ENCODE data around the gene IGF2BP2.

IGF2BP2 gene

DNA sequence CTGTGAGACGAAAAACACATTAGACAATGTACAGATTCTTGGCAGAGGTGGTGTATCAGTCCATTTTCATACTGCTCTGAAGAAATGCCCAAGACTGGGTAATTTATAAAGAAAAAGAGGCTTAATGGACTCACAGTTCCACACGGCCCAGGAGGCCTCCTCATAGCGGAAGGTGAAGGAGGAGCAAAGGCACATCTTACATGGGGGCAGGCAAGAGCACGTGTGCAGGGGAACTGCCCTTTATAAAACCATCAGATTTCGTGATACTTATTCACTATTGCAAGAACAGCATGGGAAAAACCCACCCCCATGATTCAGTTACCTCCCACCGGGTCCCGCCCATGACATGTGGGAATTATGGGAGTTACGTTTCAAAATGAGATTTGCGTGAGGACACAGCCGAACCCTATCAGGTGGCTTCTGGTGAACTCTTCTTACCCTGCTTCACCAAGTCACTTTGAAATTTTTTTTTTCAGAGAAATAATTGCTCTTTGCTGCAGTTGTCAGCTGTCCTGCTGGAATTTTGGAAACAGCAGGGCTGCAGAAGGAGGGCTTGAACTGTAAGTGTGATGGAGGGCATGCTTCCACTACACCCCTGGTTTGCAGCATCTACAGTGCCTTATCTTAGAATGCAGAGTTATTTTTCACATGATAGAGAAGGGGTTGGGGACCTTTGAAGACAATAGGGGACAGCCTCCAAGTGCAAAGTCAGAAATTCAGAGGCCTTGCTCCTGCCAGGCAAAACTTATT lies 2.9 kb upstream of the IGF2BP2 start:
- no peak for DNase-seq (ENCODE audit: low read depth)
- TF ChIP-seq, protein P1, sequence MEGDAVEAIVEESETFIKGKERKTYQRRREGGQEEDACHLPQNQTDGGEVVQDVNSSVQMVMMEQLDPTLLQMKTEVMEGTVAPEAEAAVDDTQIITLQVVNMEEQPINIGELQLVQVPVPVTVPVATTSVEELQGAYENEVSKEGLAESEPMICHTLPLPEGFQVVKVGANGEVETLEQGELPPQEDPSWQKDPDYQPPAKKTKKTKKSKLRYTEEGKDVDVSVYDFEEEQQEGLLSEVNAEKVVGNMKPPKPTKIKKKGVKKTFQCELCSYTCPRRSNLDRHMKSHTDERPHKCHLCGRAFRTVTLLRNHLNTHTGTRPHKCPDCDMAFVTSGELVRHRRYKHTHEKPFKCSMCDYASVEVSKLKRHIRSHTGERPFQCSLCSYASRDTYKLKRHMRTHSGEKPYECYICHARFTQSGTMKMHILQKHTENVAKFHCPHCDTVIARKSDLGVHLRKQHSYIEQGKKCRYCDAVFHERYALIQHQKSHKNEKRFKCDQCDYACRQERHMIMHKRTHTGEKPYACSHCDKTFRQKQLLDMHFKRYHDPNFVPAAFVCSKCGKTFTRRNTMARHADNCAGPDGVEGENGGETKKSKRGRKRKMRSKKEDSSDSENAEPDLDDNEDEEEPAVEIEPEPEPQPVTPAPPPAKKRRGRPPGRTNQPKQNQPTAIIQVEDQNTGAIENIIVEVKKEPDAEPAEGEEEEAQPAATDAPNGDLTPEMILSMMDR (IDR thresholded peaks at IDR 0.05; ENCODE audit: low read length, missing control alignments): no peak

GRCh38 chr3:185825639-185826481 lies 1.0 kb upstream of the IGF2BP2 start:
- peak overlapping the region; percentile 87 for H3K4me3 ChIP-seq (replicated peaks; ENCODE audit: low read depth, low read length)
- DNase-seq (ENCODE audit: low read depth): peak; percentile 68
- TF ChIP-seq, protein P1 (IDR thresholded peaks at IDR 0.05; ENCODE audit: low read length, missing control alignments): no peak

More for the DNA sequence above, 2.9 kb upstream of the IGF2BP2 start:
- no peak overlapping the region for H3K4me3 ChIP-seq (replicated peaks; ENCODE audit: low read depth, low read length)

DNA sequence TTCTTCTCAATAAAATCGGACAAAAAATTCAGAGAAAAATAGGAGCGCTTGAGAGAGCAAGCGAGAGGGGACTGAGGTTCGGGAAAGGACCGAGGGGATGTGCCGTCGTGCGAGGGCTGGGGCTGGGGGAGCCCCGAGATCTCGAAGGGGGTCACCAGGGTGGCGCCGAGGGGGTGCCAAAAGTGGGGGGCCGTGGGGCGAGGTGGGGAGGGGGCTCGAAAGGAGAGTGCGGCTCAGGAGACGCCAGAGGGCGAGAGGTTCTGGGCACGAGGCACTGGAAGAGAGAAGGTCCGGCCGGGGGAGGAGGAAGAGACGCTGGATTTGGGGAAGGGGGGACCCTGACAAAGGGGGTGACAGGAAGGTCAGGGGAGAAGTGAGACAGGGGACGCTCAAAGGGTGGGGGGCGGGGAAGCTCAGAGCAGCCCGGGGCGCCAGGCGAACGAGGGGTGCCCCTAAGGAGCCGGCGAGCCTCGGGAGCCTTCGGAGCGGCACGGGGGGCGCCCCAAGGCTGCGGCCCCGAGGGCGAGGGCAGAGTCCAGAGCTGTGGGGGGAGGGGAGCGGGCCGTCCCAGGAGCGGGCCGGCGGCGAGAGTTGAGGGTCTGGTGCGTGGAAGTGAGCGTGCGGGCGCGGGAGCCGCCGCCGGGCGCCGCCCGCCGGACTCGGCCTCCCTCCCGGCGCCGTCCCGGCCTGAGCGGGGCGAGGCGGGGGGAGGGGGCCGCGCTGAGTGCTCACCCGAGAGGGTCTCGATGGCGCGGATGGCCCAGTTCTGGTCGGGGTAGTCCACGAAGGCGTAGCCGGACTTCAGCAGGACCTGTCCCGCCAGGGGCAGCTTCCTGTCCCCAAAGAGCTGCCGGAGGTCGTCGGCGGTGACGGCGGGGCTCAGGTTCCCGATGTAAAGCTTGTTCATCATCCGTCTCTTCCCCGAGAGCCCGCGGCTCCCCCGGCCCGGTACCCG lies 514 bp downstream of the IGF2BP2 start:
- DNase-seq (ENCODE audit: low read depth): no peak
- TF ChIP-seq, protein P1 (IDR thresholded peaks at IDR 0.05; ENCODE audit: low read length, missing control alignments): no peak
- H3K4me3 ChIP-seq (replicated peaks; ENCODE audit: low read depth, low read length): peak overlapping the region; percentile 87

DNA sequence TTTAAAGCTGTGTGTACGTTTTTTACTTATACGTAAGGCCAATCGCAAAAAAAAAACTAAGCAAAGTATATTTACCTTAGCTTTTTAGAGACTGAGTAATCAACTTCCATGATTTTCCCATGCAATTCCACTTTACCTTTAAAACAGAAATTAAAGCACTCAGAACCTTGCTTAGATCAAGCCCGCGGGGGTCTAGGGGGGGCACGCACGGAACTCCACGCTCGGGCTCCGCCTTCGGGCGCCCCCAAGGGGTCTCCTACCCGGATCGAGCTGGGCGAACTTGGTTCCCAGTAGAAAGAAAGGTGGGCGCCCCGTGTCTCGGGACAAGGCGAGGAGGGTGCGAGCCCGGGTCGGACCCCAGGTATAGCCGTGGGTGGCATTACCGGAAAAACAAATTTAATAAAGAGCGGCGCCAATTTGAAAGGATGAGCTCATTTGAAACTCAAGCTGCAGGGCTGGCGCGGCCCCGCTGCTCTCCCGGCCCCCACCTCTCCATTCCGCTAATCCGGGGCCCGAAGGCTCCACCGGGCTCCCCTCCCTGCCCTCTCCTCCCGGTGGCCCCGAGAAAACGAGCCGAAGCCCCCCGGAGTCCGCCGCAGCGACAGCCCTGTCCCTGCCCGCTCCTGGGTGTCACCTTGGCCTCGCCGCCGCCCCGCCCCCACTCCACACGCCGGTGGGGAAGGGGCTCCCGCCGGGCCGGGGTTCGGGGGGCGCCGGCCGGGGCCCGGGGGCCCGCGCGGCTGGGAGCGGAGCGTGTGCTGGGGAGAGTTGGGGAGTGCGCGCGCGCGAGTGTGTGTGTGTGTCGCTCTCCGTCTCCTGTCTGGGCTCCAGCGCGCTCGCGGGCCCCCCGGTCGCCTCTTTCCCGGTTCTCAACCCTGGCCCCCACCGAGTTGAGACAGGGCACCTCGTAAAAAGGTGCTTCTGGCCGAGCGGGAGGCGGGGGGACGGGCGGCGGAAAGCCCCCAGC lies 1.5 kb downstream of the IGF2BP2 start:
- peak overlapping the region; percentile 87 for H3K4me3 ChIP-seq (replicated peaks; ENCODE audit: low read depth, low read length)
- peak; percentile 47 for DNase-seq (ENCODE audit: low read depth)

DNA sequence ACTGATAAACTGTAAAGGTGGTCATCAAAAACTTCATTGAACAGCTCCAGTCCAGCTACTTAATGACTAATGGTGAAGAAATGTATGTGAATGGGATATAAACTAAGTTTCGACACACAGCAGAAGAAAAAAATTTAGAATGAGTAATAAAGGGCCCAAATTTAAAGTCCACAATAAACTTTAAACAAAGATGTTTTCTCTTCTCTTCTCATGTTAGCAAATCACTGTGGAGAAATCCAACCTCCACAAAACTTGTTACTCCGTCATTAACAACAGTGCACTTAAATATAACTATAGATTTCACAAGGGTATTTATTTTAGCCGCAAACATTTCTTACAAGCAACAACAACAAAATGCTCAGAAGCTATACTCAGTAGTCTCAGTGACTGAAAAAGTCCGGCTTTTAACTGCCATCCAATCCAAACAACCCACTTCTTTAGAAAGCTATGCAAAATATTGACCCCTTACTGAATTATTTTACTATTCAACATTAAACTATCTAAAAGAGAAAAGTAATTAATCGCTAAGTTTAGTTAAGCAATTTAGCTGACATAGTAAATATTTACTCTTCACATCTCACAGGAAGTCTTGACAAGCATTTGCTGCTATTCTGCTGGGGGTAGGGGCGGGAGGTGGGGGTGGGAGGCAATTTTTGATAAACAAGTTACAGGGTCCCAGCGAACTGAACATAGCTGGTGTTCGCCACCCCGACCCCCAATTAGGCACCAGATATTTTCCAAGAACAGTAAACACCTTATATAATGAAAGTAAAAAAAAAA lies 2.4 kb downstream of the IGF2BP2 start:
- peak; percentile 76 for DNase-seq (ENCODE audit: low read depth)
- H3K4me3 ChIP-seq (replicated peaks; ENCODE audit: low read depth, low read length): peak overlapping the region; percentile 87
- TF ChIP-seq, protein P1 (IDR thresholded peaks at IDR 0.05; ENCODE audit: low read length, missing control alignments): no peak

More for the DNA sequence above, 1.5 kb downstream of the IGF2BP2 start:
- TF ChIP-seq, protein P1 (IDR thresholded peaks at IDR 0.05; ENCODE audit: low read length, missing control alignments): no peak

All from fibroblast of pulmonary artery (primary cell).